K562 (cell line): ENCODE results near the gene PKD1.

Experiments used
- ARID3A ChIP-seq: IDR thresholded peaks from 2 replicates; pipeline ENCODE4 v1.6.1; 2012; ENCODE audit warnings: low read depth, low read length, improper control_type of control experiment, borderline replicate concordance
- BCL6 ChIP-seq: fragments of 250-450 bp; sonication (Bioruptor Pico); IDR thresholded peaks from 2 replicates; pipeline ENCODE4 v1.4.0; 2020
- CC2D1A ChIP-seq: fragments of 450-650 bp; IDR thresholded peaks from 2 replicates; pipeline ENCODE4 v1.6.1; 2017; ENCODE audit warnings: mild to moderate bottlenecking
- CEBPG ChIP-seq, 3 experiments: fragments of 200-800 bp in 1 of 3; sonication (Bioruptor generic) in 1 of 3; sonication (generic) in 1 of 3; formaldehyde crosslinking in 1 of 3; IDR thresholded peaks in 2 of 3; conservative IDR thresholded peaks in 1 of 3; 2 replicates each; pipeline versions ENCODE4 v1.6.1 to v1.8.0; 2016 to 2022; ENCODE audit warnings: missing compliant biosample characterization in 2 of 3, missing genetic modification characterization in 2 of 3, mild to moderate bottlenecking in 1 of 3, missing genetic modification reagents in 1 of 3
- CTCF ChIP-seq, 3 experiments: IDR thresholded peaks in 2 of 3; conservative IDR thresholded peaks in 1 of 3; 2 replicates each; pipeline ENCODE4 v1.5.1; 2011 to 2012; ENCODE audit warnings: low read length in 3 of 3, mild to moderate bottlenecking in 3 of 3, control low read depth in 2 of 3, improper control_type of control experiment in 1 of 3, inconsistent platforms in 1 of 3, low read depth in 1 of 3, mixed read lengths in 1 of 3, moderate library complexity in 1 of 3; ENCODE audit not compliant: insufficient read depth in 2 of 3
- FOS ChIP-seq: IDR thresholded peaks from 3 replicates; pipeline ENCODE4 v1.6.1; 2011; ENCODE audit not compliant: insufficient read length; ENCODE audit errors: extremely low read depth
- HDAC6 ChIP-seq: IDR thresholded peaks from 2 replicates; pipeline ENCODE4 v1.6.1; 2012; ENCODE audit warnings: low read depth, mild to moderate bottlenecking, control low read depth, inconsistent platforms, low read length, moderate library complexity
- SRF ChIP-seq, 2 experiments: fragments of 250-450, 450-650 bp in 1 of 2; sonication (Bioruptor Pico) in 1 of 2; sonication (generic) in 1 of 2; formaldehyde crosslinking; IDR thresholded peaks; 2 replicates each; pipeline versions ENCODE4 v1.5.0 to v1.5.1; 2020 to 2022; ENCODE audit warnings: mild to moderate bottlenecking in 1 of 2, missing genetic modification reagents in 1 of 2

- no peak for TF ChIP-seq HDAC6
- no peak for TF ChIP-seq ARID3A
- no peak for TF ChIP-seq CC2D1A
- no peak for TF ChIP-seq CEBPG (CRISPR knock-in tag; IDR thresholded peaks at IDR 0.05)
- TF ChIP-seq CEBPG (tag; conservative IDR thresholded peaks at IDR 0.05 in 1 of 2, IDR thresholded peaks at IDR 0.05 in 1 of 2), result no peak
- TF ChIP-seq CTCF (IDR thresholded peaks at IDR 0.05 in 2 of 3, conservative IDR thresholded peaks at IDR 0.05 in 1 of 3; ENCODE audit: insufficient read depth in 2 of 3, low read depth in 1 of 3, low read length in 3 of 3), result no peak
- no peak for TF ChIP-seq SRF (CRISPR knock-in tag; IDR thresholded peaks at IDR 0.05)
- TF ChIP-seq BCL6 (CRISPR knock-in tag), result no peak
- TF ChIP-seq FOS, result no peak
Observed at GRCh38 chr16:2048116-2048543, 87.6 kb downstream of the PKD1 start.
